ENCODE results near the gene CARD8. TPM values are rescaled to one million over a fixed set of nuclear protein-coding genes. Genes with fewer than 3 reads are reported as not detected.
A peak's percentile ranks its signal among the peaks of the same experiment; 100 is the strongest.

CARD8 gene
- total RNA-seq, 1 donor from 2014 or later, result 23.3 TPM

DNA sequence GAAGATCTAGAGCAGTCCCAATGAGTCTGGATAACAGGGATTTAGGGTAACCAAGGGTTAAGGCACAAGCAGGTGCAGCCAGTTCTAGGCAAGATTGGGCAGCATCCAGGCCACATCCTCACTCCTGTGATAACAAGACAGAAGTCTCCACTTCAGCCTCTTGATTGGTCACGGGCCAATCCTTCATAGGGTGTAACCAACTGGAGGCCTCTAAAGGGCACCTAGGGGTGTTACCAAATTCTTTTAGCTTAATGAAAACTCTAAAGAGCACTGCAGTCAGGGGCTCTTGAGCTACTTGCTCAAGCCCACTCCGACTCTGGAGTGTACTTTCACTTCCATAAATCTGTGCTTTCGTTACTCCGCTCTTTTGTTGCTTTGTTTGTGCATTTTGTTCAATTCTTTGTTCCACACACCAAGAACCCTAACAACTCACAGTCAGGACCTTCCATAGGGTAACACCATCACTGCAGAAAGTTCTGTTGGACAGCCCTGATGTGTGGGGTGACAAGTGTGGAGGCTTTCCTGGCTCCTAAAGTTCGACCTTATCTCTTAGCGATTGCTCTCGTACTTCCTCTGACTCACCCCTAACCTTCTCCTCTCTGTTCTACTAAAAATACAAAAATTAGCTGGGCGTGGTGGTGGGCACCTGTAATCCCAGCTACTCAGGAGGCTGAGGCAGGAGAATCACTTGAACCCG lies 49.2 kb downstream of the CARD8 start:
- Mint-ChIP-seq H3K4me3 (ENCODE audit: unreplicated experiment) (no peak overlapping the region), H3K27me3 (ENCODE audit: low read depth) (no peaks in the 10 kb centered on the region), H3K4me1 (ENCODE audit: low read depth) (no peaks in the 10 kb centered on the region), H3K27ac (ENCODE audit: unreplicated experiment) (no peak overlapping the region), H3K36me3 (ENCODE audit: low read depth) (peaks cover 2% of the 10 kb centered on the region), H3K9me3 (ENCODE audit: low read depth) (no peaks in the 10 kb centered on the region)
- TF ChIP-seq, protein P1, sequence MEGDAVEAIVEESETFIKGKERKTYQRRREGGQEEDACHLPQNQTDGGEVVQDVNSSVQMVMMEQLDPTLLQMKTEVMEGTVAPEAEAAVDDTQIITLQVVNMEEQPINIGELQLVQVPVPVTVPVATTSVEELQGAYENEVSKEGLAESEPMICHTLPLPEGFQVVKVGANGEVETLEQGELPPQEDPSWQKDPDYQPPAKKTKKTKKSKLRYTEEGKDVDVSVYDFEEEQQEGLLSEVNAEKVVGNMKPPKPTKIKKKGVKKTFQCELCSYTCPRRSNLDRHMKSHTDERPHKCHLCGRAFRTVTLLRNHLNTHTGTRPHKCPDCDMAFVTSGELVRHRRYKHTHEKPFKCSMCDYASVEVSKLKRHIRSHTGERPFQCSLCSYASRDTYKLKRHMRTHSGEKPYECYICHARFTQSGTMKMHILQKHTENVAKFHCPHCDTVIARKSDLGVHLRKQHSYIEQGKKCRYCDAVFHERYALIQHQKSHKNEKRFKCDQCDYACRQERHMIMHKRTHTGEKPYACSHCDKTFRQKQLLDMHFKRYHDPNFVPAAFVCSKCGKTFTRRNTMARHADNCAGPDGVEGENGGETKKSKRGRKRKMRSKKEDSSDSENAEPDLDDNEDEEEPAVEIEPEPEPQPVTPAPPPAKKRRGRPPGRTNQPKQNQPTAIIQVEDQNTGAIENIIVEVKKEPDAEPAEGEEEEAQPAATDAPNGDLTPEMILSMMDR (IDR thresholded peaks at IDR 0.05), result no peak
- DNase-seq (ENCODE audit: low spot score), result no peak

DNA sequence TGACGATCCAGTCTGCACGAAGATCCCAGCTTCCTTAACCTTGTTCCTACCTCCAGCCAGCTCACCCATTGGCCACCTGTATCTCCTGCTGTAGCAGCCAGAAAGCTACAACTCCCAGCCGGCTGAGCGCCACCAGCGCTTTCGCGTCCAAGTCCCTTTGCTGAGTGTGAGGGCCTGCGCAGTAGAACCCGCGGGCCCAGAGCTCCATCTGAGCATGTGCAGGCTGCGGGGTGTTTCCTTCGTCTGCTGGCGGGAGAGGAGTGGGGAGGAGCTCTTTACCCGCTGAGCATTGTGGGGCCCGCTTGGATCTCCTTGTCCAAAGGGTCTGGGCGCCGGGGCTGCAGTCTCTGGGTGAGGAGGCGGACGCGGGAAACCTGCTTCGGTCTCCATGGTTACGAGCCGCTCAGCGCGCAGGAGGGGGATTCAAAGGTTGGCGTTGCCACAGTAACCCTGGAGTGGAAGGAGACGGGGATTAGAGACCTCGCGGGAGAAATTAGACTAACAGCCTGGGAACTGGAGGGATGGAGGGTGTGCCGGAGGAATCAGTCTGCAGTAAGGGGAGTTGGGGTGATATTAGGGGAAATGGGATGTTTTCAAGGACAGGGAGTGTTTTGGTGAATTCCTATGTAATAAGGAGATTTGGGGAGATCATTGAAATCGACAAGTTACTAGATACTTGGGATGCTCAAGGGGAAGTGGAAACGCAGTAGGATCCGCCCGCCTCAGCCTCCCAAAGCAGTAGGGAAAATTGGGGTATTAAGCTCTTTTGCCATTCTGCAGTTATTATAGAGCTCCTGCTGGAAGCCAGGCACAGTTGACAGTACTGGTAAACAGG lies 51.7 kb downstream of the CARD8 start:
- TF ChIP-seq, protein P1 (IDR thresholded peaks at IDR 0.05), result no peak
- no peak overlapping the region for H3K27ac Mint-ChIP-seq (ENCODE audit: unreplicated experiment)
- H3K27me3 Mint-ChIP-seq (ENCODE audit: low read depth), result no peaks in the 10 kb centered on the region
- no peaks in the 10 kb centered on the region for H3K9me3 Mint-ChIP-seq (ENCODE audit: low read depth)
- H3K4me1 Mint-ChIP-seq (ENCODE audit: low read depth), result no peaks in the 10 kb centered on the region
- no peak overlapping the region for H3K4me3 Mint-ChIP-seq (ENCODE audit: unreplicated experiment)
- H3K36me3 Mint-ChIP-seq (ENCODE audit: low read depth), result no peaks in the 10 kb centered on the region
- peak; percentile 98 for DNase-seq (ENCODE audit: low spot score)

DNA sequence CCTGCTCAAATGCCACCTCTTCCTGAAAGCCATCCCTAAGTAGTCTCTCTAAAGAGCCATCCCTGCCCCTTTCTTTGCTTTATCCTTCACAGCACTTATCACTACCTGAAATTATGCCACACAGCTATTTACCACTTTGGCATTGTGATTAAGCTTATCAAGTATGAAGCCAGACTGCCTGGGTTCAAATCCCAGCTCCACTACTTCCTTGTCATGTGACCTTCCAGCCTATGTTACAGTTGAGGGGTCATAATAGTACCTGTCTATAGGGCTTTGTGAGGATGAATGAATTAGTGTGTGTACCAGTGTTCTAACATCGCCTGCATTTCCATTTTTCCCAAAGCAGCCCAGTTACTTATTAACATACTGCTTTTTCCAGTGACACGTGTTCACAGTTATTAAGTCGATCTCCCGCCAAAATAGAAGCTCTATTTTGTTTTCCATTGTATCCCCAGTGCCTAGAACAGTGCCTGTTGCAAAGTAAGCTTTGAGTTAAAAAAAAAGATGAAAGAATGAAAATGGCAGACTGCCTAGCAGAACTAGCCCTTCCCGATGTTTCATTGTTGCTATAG lies 52.4 kb downstream of the CARD8 start:
- H3K27me3 Mint-ChIP-seq (ENCODE audit: low read depth), result no peaks in the 10 kb centered on the region
- DNase-seq (ENCODE audit: low spot score), result no peak
- no peaks in the 10 kb centered on the region for H3K9me3 Mint-ChIP-seq (ENCODE audit: low read depth)
- no peaks in the 10 kb centered on the region for H3K4me1 Mint-ChIP-seq (ENCODE audit: low read depth)
- H3K36me3 Mint-ChIP-seq (ENCODE audit: low read depth), result no peaks in the 10 kb centered on the region
- no peak overlapping the region for H3K4me3 Mint-ChIP-seq (ENCODE audit: unreplicated experiment)
- TF ChIP-seq, protein P1 (IDR thresholded peaks at IDR 0.05), result no peak
- H3K27ac Mint-ChIP-seq (ENCODE audit: unreplicated experiment), result no peak overlapping the region

DNA sequence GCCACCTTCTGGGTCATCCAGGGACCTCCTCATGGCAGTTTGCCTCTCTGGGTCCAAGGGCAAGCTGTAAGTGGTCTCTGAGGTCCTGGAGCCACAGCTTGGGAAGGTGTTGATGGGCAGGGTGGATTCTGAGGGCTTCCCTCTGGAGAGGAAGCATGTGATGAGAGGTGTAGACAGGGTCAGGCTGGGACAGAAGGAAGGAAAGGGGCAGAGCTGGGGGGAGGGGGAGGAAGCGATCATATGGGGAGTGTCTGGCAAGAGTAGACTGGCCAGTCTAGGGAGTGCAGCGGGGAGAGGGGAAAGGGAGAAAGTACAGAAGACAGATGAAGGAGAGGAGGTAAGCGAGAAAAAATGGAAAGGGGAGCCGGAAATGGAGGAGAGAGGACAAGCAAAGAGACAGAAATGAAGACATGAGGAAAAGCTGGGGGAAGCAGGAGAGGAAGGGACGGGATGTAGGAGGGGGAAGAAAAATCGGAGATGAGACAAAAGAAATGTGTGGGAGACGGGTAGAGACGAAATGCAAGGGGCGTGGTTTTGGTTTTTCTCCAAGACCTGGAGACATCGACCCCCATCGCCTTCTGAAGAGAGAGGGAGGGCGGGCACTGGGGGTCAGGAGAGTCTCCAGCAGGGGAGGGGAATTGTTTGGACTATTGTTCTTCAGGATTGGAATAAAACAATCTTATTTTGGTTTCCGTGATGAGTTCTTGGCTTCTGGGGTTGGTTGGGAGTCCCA lies 58.6 kb downstream of the CARD8 start:
- Mint-ChIP-seq H3K4me1 (ENCODE audit: low read depth) (no peaks in the 10 kb centered on the region), H3K9me3 (ENCODE audit: low read depth) (no peaks in the 10 kb centered on the region), H3K36me3 (ENCODE audit: low read depth) (no peaks in the 10 kb centered on the region), H3K27ac (ENCODE audit: unreplicated experiment) (no peak overlapping the region), H3K27me3 (ENCODE audit: low read depth) (no peaks in the 10 kb centered on the region), H3K4me3 (ENCODE audit: unreplicated experiment) (no peak overlapping the region)
- peak; percentile 39 for DNase-seq (ENCODE audit: low spot score)
- TF ChIP-seq, protein P1 (IDR thresholded peaks at IDR 0.05), result no peak

DNA sequence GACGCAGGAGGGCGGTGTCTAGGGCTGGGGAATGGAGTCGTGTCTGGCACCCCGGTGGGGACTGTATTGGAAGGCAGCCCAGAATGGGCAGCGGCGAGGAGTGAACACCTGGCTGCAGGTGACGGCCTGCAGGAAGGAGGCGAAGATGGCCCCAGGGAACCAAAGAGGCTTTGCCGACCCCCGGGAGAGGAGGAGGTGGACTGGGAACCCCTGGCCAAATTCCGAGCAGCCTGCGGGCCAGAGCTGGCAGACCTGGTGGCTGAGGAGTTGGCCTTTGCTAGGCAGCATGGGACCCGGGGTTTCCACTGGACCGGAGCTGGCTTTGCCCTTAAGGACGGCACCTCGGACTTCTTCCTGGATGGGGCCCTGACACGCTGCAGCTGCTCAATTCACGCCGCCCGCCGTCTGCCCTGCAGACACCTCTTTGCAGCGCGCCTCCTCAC lies 59.4 kb downstream of the CARD8 start:
- Mint-ChIP-seq H3K27ac (ENCODE audit: unreplicated experiment) (no peak overlapping the region), H3K9me3 (ENCODE audit: low read depth) (no peaks in the 10 kb centered on the region), H3K4me1 (ENCODE audit: low read depth) (no peaks in the 10 kb centered on the region), H3K36me3 (ENCODE audit: low read depth) (no peaks in the 10 kb centered on the region), H3K27me3 (ENCODE audit: low read depth) (no peaks in the 10 kb centered on the region), H3K4me3 (ENCODE audit: unreplicated experiment) (no peak overlapping the region)
- TF ChIP-seq, protein P1 (IDR thresholded peaks at IDR 0.05), result no peak
- DNase-seq (ENCODE audit: low spot score), result peak; percentile 83

Data from chondrocyte (in vitro differentiated cells).